AG04450 (cell line): Measurements from ENCODE around the gene DNM1. TPM values are rescaled to one million over a fixed set of nuclear protein-coding genes. Genes with fewer than 3 reads are reported as not detected.

Experiments
- CTCF ChIA-PET: fragments of 300-600, 350-600 bp; formaldehyde crosslinking; extraction: SDS; loops from one replicate; lab custom pipeline; 2022; ENCODE audit warnings: antibody characterized with exemption, inconsistent platforms; lab: Charles Lee
- POLR2A ChIA-PET: fragments of 350-600 bp; formaldehyde crosslinking; extraction: SDS; loops from one replicate; lab custom pipeline; 2021; ENCODE audit warnings: antibody characterized with exemption, inconsistent platforms; lab: Yijun Ruan, JAX
- DNase-seq: peaks from one replicate; pipeline ENCODE4 v3.0.0-alpha.2; 2011; ENCODE audit warnings: low read depth, low spot score
- H3K27ac ChIP-seq: one replicate; pipeline ENCODE4 v1.5.1; 2012; ENCODE audit warnings: low read depth, low read length, control low read depth
- H3K27me3 ChIP-seq: one replicate; pipeline ENCODE4 v1.6.0; 2012; ENCODE audit warnings: low read length; ENCODE audit not compliant: control insufficient read depth, insufficient read depth
- H3K4me3 ChIP-seq: 2 replicates; pipeline ENCODE4 v1.5.1; 2011; ENCODE audit warnings: mild to moderate bottlenecking, low read depth, low read length, control low read depth
- H3K9me3 ChIP-seq: 2 replicates; pipeline ENCODE4 v1.5.1; 2012; ENCODE audit warnings: low read length; ENCODE audit not compliant: control insufficient read depth, insufficient read depth
- polyA plus RNA-seq: library from polyadenylated mRNA; depleted of rRNA; stranded (reverse); fragments of >200 nt; gene quantifications from 2 replicates; pipeline ENCODE4 v1.2.3, GENCODE V29; 2011
- TF ChIP-seq, protein P1 (sequence below): IDR thresholded peaks from 2 replicates; pipeline ENCODE4 v1.5.1; 2011; ENCODE audit warnings: low read depth, low read length, control low read depth, inconsistent platforms

Gene DNM1
- polyA plus RNA-seq, 1 experiment = 12.0 TPM

DNA sequence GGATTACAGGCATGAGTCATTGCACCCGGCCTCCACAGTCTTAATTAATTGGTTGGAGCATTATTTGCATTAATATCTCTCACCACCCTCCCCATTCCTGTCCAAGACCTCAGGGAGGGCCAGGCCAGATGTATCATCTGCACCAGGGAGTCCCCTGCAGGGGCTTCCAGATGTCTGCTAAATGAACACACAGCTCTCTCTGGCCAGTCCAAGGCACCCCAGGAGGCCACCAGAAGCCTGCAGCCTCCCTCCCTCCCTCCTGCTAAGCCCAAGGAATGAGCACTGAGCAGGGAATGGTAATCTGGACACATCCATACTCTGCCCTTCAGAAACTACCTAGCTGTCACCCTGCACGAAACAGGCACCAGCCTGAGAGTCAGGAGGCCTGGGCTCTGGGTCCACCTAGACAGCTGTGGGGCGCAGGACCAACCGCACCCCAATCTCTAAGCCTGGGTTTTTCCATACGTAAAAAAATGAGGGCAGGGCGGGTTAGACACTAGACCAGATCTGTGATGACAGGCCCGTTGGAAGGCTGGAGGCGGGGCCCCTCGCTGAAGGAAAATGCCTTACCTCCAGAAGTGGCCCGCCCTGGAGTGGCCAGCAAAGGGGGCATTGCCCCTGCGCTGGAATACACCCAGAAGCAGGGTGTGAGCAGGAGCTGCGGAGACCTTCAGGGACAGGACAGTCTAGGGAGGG, 20.1 kb upstream of the DNM1 start:
- POLR2A ChIA-PET = no interaction called here
- Histone ChIP-seq H3K4me3 (no peak overlapping the region), H3K9me3 (peaks cover 10% of the 10 kb centered on the region), H3K27ac (no peak overlapping the region), H3K27me3 (no peaks in the 10 kb centered on the region)
- TF ChIP-seq, protein P1, sequence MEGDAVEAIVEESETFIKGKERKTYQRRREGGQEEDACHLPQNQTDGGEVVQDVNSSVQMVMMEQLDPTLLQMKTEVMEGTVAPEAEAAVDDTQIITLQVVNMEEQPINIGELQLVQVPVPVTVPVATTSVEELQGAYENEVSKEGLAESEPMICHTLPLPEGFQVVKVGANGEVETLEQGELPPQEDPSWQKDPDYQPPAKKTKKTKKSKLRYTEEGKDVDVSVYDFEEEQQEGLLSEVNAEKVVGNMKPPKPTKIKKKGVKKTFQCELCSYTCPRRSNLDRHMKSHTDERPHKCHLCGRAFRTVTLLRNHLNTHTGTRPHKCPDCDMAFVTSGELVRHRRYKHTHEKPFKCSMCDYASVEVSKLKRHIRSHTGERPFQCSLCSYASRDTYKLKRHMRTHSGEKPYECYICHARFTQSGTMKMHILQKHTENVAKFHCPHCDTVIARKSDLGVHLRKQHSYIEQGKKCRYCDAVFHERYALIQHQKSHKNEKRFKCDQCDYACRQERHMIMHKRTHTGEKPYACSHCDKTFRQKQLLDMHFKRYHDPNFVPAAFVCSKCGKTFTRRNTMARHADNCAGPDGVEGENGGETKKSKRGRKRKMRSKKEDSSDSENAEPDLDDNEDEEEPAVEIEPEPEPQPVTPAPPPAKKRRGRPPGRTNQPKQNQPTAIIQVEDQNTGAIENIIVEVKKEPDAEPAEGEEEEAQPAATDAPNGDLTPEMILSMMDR = no peak
- DNase-seq = no peak
- CTCF ChIA-PET = interaction anchor here (0.6 to 1.5 kb wide), 8 partner anchors 8 to 104 kb away, joined by 3 to 8 read pairs (median 4); partner anchors contain the start of gene DNM1

GRCh38 chr9:128185979-128186965, 16.9 kb upstream of the DNM1 start:
- ChIA-PET CTCF (interaction anchor here (0.6 to 2.1 kb wide), 3 partner anchors 68 to 106 kb away, joined by 3 to 9 read pairs (median 6); no protein-coding TSS in a partner anchor), POLR2A (interaction anchor here (0.5 kb wide), 1 partner anchor 12 kb away, joined by 3 read pairs; no protein-coding TSS in a partner anchor)
- Histone ChIP-seq H3K4me3 (no peak overlapping the region), H3K9me3 (no peaks in the 10 kb centered on the region; the same call in 1 of the 2 replicates), H3K27me3 (no peaks in the 10 kb centered on the region), H3K27ac (no peak overlapping the region)
- DNase-seq = no peak
- TF ChIP-seq, protein P1 = no peak

DNA sequence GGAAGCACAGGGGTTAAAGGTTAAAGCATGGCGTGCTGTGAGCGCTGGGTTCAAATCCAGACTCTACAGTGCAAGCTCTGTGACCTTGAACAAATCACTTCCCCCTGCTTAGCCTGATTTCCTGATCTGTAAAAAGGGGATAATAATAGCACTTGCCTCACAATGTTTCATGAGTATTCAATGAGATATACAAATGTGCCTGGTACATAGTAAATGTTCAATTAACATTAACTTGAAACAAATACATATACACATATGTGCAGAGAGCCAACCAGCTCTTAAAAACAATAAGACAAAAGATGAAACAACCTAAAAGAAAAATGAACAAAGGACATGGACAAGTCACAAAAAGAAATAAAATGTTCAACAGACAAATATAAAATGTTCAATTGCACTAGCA, 15.8 kb upstream of the DNM1 start:
- Histone ChIP-seq H3K27ac (no peak overlapping the region), H3K9me3 (no peaks in the 10 kb centered on the region; the same call in 1 of the 2 replicates), H3K27me3 (no peaks in the 10 kb centered on the region), H3K4me3 (no peak overlapping the region)
- ChIA-PET POLR2A (no interaction called here), CTCF (interaction anchor here (1.2 to 2.1 kb wide), 2 partner anchors 12 to 70 kb away, joined by 3 to 6 read pairs; no protein-coding TSS in a partner anchor)
- TF ChIP-seq, protein P1 = no peak
- no peak for DNase-seq

DNA sequence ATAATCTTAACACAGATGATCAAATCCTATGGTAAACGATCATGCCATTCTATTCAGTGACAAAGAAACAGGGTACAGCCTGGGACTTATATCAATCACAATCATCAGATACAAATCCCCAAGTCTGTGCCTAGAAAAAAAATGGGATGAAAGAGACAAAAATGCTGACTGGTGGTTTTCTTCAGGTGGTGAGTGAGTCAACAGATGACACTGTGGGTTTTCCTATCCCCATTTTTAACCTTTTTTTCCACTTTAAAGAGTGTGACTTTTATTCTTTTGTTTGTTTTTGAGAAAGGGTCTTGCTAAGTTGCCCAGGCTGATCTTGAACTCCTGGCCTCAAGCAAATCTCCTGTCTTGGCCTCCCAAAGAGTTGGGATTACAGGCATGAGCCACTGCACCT, 15.0 kb upstream of the DNM1 start:
- ChIA-PET CTCF (interaction anchor here (0.6 to 2.1 kb wide), 4 partner anchors 11 to 676 kb away, joined by 3 to 6 read pairs (median 4); no protein-coding TSS in a partner anchor), POLR2A (no interaction called here)
- no peak for DNase-seq

More for the DNA sequence above, 15.0 kb upstream of the DNM1 start:
- H3K4me3 ChIP-seq = no peak overlapping the region
- no peak overlapping the region for H3K27ac ChIP-seq
- TF ChIP-seq, protein P1 = no peak
- no peaks in the 10 kb centered on the region for H3K27me3 ChIP-seq
- no peaks in the 10 kb centered on the region for H3K9me3 ChIP-seq
